ENCODE results near the gene ATG7.

ATG7 gene

DNA sequence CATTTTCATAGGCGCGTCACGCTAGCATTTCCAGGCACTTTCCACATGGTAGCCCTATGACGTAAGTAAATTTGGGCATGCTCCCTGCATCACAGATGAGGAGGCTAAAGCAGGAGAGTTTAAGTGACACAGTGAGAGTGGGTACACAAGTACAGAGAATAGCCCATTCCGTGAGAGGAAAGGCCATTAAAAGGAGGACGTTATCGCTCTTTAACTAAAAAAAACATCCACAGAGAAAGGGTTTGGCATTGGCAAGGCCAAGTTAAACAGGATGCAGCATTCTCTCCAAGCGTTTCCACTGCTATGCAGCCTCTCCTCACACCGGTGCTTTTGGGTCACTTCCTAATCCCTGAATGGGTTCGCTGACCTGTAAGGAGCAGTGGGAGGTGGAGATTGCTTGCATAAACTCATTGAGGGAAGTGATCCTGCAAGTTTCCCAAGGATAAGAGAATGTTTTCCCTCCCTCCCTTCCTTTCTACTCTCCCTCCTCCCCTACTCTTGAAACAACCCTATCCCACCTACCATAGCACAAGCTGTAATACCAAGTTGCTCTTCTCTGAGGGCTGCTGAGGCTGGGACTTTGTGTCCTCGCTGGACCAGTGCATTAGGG lies 223.9 kb downstream of the ATG7 start (continued):
- TF ChIP-seq, protein P1, sequence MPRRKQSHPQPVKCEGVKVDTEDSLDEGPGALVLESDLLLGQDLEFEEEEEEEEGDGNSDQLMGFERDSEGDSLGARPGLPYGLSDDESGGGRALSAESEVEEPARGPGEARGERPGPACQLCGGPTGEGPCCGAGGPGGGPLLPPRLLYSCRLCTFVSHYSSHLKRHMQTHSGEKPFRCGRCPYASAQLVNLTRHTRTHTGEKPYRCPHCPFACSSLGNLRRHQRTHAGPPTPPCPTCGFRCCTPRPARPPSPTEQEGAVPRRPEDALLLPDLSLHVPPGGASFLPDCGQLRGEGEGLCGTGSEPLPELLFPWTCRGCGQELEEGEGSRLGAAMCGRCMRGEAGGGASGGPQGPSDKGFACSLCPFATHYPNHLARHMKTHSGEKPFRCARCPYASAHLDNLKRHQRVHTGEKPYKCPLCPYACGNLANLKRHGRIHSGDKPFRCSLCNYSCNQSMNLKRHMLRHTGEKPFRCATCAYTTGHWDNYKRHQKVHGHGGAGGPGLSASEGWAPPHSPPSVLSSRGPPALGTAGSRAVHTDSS (tag by site-specific recombination; IDR thresholded peaks at IDR 0.05), result no peak
- TF ChIP-seq HOXA7 (CRISPR knock-in tag; IDR thresholded peaks at IDR 0.05; ENCODE audit: borderline replicate concordance) (no peak), ZNF558 (tag by site-specific recombination; IDR thresholded peaks at IDR 0.05) (peak; percentile 81), ZNF10 (tag by site-specific recombination; IDR thresholded peaks at IDR 0.05) (peak; percentile 44; the same call in 1 of the 2 replicates), ZNF843 (tag by site-specific recombination; IDR thresholded peaks at IDR 0.05) (peak; percentile 98), IKZF3 (tag by site-specific recombination; IDR thresholded peaks at IDR 0.05) (peak; percentile 72), ZFP3 (tag by site-specific recombination; IDR thresholded peaks at IDR 0.05; ENCODE audit: low read depth) (no peak), SP7 (tag by site-specific recombination; IDR thresholded peaks at IDR 0.05) (peak; percentile 74), ZNF670 (tag by site-specific recombination; IDR thresholded peaks at IDR 0.05; ENCODE audit: low read depth) (no peak), ZNF324 (tag by site-specific recombination; IDR thresholded peaks at IDR 0.05) (no peak), ZNF112 (tag by site-specific recombination; IDR thresholded peaks at IDR 0.05) (no peak), ZNF138 (tag by site-specific recombination; IDR thresholded peaks at IDR 0.05; ENCODE audit: borderline replicate concordance) (no peak), ZBTB8A (tag by site-specific recombination; IDR thresholded peaks at IDR 0.05) (peak; percentile 88), ZNF350 (tag by site-specific recombination; IDR thresholded peaks at IDR 0.05) (no peak), ZNF37A (tag by site-specific recombination; IDR thresholded peaks at IDR 0.05) (no peak), ZNF239 (tag by site-specific recombination; IDR thresholded peaks at IDR 0.05) (no peak), ZNF561 (tag by site-specific recombination; IDR thresholded peaks at IDR 0.05; ENCODE audit: borderline replicate concordance) (no peak; the same call in 1 of the 2 replicates), ZNF19 (tag by site-specific recombination; IDR thresholded peaks at IDR 0.05; ENCODE audit: low read depth) (no peak), ZNF514 (tag by site-specific recombination; IDR thresholded peaks at IDR 0.05) (no peak), ZNF544 (tag by site-specific recombination; IDR thresholded peaks at IDR 0.05) (no peak), ZNF223 (tag by site-specific recombination; IDR thresholded peaks at IDR 0.05) (no peak)
- TF ChIP-seq, protein P2, sequence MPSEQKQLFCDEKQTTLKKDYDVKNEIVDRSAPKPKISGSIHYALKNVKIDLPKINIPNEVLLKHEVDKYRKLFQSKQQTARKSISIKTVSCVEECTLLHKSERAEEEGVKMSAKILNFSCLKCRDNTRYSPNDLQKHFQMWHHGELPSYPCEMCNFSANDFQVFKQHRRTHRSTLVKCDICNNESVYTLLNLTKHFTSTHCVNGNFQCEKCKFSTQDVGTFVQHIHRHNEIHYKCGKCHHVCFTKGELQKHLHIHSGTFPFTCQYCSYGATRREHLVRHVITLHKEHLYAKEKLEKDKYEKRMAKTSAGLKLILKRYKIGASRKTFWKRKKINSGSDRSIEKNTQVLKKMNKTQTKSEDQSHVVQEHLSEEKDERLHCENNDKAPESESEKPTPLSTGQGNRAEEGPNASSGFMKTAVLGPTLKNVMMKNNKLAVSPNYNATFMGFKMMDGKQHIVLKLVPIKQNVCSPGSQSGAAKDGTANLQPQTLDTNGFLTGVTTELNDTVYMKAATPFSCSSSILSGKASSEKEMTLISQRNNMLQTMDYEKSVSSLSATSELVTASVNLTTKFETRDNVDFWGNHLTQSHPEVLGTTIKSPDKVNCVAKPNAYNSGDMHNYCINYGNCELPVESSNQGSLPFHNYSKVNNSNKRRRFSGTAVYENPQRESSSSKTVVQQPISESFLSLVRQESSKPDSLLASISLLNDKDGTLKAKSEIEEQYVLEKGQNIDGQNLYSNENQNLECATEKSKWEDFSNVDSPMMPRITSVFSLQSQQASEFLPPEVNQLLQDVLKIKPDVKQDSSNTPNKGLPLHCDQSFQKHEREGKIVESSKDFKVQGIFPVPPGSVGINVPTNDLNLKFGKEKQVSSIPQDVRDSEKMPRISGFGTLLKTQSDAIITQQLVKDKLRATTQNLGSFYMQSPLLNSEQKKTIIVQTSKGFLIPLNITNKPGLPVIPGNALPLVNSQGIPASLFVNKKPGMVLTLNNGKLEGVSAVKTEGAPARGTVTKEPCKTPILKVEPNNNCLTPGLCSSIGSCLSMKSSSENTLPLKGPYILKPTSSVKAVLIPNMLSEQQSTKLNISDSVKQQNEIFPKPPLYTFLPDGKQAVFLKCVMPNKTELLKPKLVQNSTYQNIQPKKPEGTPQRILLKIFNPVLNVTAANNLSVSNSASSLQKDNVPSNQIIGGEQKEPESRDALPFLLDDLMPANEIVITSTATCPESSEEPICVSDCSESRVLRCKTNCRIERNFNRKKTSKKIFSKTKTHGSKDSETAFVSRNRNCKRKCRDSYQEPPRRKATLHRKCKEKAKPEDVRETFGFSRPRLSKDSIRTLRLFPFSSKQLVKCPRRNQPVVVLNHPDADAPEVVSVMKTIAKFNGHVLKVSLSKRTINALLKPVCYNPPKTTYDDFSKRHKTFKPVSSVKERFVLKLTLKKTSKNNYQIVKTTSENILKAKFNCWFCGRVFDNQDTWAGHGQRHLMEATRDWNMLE (tag by site-specific recombination; conservative IDR thresholded peaks at IDR 0.05; ENCODE audit: low read depth), result peak; percentile 64
- TF ChIP-seq, protein P3, sequence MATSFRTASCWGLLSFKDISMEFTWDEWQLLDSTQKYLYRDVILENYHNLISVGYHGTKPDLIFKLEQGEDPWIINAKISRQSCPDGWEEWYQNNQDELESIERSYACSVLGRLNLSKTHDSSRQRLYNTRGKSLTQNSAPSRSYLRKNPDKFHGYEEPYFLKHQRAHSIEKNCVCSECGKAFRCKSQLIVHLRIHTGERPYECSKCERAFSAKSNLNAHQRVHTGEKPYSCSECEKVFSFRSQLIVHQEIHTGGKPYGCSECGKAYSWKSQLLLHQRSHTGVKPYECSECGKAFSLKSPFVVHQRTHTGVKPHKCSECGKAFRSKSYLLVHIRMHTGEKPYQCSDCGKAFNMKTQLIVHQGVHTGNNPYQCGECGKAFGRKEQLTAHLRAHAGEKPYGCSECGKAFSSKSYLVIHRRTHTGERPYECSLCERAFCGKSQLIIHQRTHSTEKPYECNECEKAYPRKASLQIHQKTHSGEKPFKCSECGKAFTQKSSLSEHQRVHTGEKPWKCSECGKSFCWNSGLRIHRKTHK (tag by site-specific recombination; IDR thresholded peaks at IDR 0.05), result no peak
- TF ChIP-seq, protein P4, sequence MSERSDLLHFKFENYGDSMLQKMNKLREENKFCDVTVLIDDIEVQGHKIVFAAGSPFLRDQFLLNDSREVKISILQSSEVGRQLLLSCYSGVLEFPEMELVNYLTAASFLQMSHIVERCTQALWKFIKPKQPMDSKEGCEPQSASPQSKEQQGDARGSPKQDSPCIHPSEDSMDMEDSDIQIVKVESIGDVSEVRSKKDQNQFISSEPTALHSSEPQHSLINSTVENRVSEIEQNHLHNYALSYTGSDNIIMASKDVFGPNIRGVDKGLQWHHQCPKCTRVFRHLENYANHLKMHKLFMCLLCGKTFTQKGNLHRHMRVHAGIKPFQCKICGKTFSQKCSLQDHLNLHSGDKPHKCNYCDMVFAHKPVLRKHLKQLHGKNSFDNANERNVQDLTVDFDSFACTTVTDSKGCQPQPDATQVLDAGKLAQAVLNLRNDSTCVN (tag by site-specific recombination; optimal IDR thresholded peaks at IDR 0.05), result no peak
- TF ChIP-seq, protein P5, sequence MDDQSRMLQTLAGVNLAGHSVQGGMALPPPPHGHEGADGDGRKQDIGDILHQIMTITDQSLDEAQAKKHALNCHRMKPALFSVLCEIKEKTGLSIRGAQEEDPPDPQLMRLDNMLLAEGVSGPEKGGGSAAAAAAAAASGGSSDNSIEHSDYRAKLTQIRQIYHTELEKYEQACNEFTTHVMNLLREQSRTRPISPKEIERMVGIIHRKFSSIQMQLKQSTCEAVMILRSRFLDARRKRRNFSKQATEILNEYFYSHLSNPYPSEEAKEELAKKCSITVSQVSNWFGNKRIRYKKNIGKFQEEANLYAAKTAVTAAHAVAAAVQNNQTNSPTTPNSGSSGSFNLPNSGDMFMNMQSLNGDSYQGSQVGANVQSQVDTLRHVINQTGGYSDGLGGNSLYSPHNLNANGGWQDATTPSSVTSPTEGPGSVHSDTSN (CRISPR knock-in tag; IDR thresholded peaks at IDR 0.05), result no peak
- TF ChIP-seq, protein P6, sequence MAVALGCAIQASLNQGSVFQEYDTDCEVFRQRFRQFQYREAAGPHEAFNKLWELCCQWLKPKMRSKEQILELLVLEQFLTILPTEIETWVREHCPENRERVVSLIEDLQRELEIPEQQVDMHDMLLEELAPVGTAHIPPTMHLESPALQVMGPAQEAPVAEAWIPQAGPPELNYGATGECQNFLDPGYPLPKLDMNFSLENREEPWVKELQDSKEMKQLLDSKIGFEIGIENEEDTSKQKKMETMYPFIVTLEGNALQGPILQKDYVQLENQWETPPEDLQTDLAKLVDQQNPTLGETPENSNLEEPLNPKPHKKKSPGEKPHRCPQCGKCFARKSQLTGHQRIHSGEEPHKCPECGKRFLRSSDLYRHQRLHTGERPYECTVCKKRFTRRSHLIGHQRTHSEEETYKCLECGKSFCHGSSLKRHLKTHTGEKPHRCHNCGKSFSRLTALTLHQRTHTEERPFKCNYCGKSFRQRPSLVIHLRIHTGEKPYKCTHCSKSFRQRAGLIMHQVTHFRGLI (tag by site-specific recombination; IDR thresholded peaks at IDR 0.05), result no peak
- TF ChIP-seq, protein P7, sequence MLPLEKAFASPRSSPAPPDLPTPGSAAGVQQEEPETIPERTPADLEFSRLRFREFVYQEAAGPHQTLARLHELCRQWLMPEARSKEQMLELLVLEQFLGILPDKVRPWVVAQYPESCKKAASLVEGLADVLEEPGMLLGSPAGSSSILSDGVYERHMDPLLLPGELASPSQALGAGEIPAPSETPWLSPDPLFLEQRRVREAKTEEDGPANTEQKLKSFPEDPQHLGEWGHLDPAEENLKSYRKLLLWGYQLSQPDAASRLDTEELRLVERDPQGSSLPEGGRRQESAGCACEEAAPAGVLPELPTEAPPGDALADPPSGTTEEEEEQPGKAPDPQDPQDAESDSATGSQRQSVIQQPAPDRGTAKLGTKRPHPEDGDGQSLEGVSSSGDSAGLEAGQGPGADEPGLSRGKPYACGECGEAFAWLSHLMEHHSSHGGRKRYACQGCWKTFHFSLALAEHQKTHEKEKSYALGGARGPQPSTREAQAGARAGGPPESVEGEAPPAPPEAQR (tag by site-specific recombination; IDR thresholded peaks at IDR 0.05), result no peak
